ENCODE data around the gene GPR37L1.

The GPR37L1 gene

GRCh38 chr1:202151045-202151444 lies 28.3 kb downstream of the GPR37L1 start:
- Histone ChIP-seq H3K36me3 (ENCODE audit: control insufficient read depth, insufficient read depth, low read length) (no peaks in the 10 kb centered on the region), H3K27me3 (ENCODE audit: control insufficient read depth, insufficient read depth, low read length) (no peaks in the 10 kb centered on the region)

GRCh38 chr1:202152399-202152798 lies 29.7 kb downstream of the GPR37L1 start:
- Histone ChIP-seq H3K4me3 (ENCODE audit: low read depth, low read length) (no peak overlapping the region), H3K9me3 (ENCODE audit: control insufficient read depth, insufficient read depth, low read length) (no peaks in the 10 kb centered on the region), H3K9ac (ENCODE audit: low read depth, low read length) (no peak overlapping the region), H3K36me3 (ENCODE audit: control insufficient read depth, insufficient read depth, low read length) (no peaks in the 10 kb centered on the region), H3K4me1 (ENCODE audit: control insufficient read depth, insufficient read depth, low read length) (peaks cover 6% of the 10 kb centered on the region), H3K27me3 (ENCODE audit: control insufficient read depth, insufficient read depth, low read length) (no peaks in the 10 kb centered on the region)

More at GRCh38 chr1:202151045-202151444, 28.3 kb downstream of the GPR37L1 start:
- no peak overlapping the region for H3K9ac ChIP-seq (ENCODE audit: low read depth, low read length)
- H3K4me3 ChIP-seq (ENCODE audit: low read depth, low read length), result no peak overlapping the region
- no peaks in the 10 kb centered on the region for H3K9me3 ChIP-seq (ENCODE audit: control insufficient read depth, insufficient read depth, low read length)
- peaks cover 6% of the 10 kb centered on the region for H3K4me1 ChIP-seq (ENCODE audit: control insufficient read depth, insufficient read depth, low read length)

- H3K4me3 ChIP-seq (ENCODE audit: low read depth, low read length), result no peak overlapping the region
- H3K9me3 ChIP-seq (ENCODE audit: control insufficient read depth, insufficient read depth, low read length), result no peaks in the 10 kb centered on the region
- H3K36me3 ChIP-seq (ENCODE audit: control insufficient read depth, insufficient read depth, low read length), result no peaks in the 10 kb centered on the region
- peaks cover 6% of the 10 kb centered on the region for H3K4me1 ChIP-seq (ENCODE audit: control insufficient read depth, insufficient read depth, low read length)
- no peaks in the 10 kb centered on the region for H3K27me3 ChIP-seq (ENCODE audit: control insufficient read depth, insufficient read depth, low read length)
- no peak overlapping the region for H3K9ac ChIP-seq (ENCODE audit: low read depth, low read length)
Measured at GRCh38 chr1:202153284-202153683, 30.6 kb downstream of the GPR37L1 start.

GRCh38 chr1:202154148-202154765 lies 31.5 kb downstream of the GPR37L1 start:
- peaks cover 10% of the 10 kb centered on the region for H3K4me1 ChIP-seq (ENCODE audit: control insufficient read depth, insufficient read depth, low read length)
- no peak overlapping the region for H3K9ac ChIP-seq (ENCODE audit: low read depth, low read length)
- no peaks in the 10 kb centered on the region for H3K27me3 ChIP-seq (ENCODE audit: control insufficient read depth, insufficient read depth, low read length)
- H3K9me3 ChIP-seq (ENCODE audit: control insufficient read depth, insufficient read depth, low read length), result no peaks in the 10 kb centered on the region
- H3K4me3 ChIP-seq (ENCODE audit: low read depth, low read length), result no peak overlapping the region
- H3K36me3 ChIP-seq (ENCODE audit: control insufficient read depth, insufficient read depth, low read length), result no peaks in the 10 kb centered on the region

GRCh38 chr1:202154766-202155477 lies 32.2 kb downstream of the GPR37L1 start:
- Histone ChIP-seq H3K9me3 (ENCODE audit: control insufficient read depth, insufficient read depth, low read length) (no peaks in the 10 kb centered on the region), H3K36me3 (ENCODE audit: control insufficient read depth, insufficient read depth, low read length) (no peaks in the 10 kb centered on the region), H3K4me3 (ENCODE audit: low read depth, low read length) (no peak overlapping the region), H3K9ac (ENCODE audit: low read depth, low read length) (no peak overlapping the region), H3K4me1 (ENCODE audit: control insufficient read depth, insufficient read depth, low read length) (peaks cover 14% of the 10 kb centered on the region), H3K27me3 (ENCODE audit: control insufficient read depth, insufficient read depth, low read length) (no peaks in the 10 kb centered on the region)

DNA sequence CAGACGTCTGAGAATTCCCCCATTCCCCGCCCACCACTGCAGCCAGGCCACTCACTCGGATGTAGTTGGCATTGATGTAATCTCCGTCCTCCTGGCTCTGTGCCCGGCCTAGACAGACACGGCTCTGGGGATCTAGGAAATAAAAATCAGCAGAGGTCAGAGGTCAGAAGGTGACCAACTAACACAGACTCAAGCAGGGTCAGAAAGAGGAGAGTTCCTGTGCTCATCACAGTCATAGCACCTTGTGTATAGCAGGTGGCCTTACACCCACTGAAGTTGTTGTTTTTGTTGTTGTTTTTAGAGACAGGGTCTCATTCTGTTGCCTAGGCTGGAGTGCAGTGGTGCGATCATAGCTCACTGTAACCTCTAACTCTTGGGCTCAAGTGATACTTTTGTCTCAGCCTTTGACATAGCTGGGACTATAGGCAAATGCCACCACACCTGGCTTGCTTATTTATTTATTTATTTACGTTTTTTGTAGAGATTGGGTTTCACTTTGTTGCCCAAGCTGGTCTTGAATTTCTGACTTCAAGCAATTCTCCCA lies 32.8 kb downstream of the GPR37L1 start:
- H3K27me3 ChIP-seq (ENCODE audit: control insufficient read depth, insufficient read depth, low read length), result no peaks in the 10 kb centered on the region
- peaks cover 14% of the 10 kb centered on the region for H3K4me1 ChIP-seq (ENCODE audit: control insufficient read depth, insufficient read depth, low read length)
- no peak overlapping the region for H3K9ac ChIP-seq (ENCODE audit: low read depth, low read length)
- no peak overlapping the region for H3K4me3 ChIP-seq (ENCODE audit: low read depth, low read length)
- H3K9me3 ChIP-seq (ENCODE audit: control insufficient read depth, insufficient read depth, low read length), result no peaks in the 10 kb centered on the region
- H3K36me3 ChIP-seq (ENCODE audit: control insufficient read depth, insufficient read depth, low read length), result no peaks in the 10 kb centered on the region

DNA sequence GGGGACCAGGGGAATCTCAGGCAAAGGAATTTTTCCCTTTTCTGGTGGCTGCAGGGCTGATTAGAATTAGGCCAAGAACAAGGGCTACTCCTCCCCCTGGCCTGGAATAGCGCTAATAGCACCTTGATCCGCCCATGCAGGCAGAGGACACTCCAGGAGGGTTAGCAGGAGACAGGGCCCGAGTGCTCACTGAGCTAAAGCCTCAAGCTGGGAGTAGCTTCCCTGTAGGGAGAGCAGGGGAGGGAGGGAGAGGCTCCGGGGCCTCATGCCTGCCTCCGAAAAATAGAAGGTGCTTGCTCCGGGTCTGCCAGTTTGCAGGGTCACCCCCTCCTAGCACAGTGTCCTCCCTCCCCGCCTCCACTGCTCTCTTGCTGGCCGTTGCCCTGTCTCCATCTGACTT lies 33.9 kb downstream of the GPR37L1 start:
- no peak overlapping the region for H3K4me3 ChIP-seq (ENCODE audit: low read depth, low read length)
- H3K9ac ChIP-seq (ENCODE audit: low read depth, low read length), result no peak overlapping the region
- no peaks in the 10 kb centered on the region for H3K36me3 ChIP-seq (ENCODE audit: control insufficient read depth, insufficient read depth, low read length)
- no peaks in the 10 kb centered on the region for H3K27me3 ChIP-seq (ENCODE audit: control insufficient read depth, insufficient read depth, low read length)
- H3K9me3 ChIP-seq (ENCODE audit: control insufficient read depth, insufficient read depth, low read length), result no peaks in the 10 kb centered on the region
- H3K4me1 ChIP-seq (ENCODE audit: control insufficient read depth, insufficient read depth, low read length), result peaks cover 14% of the 10 kb centered on the region

DNA sequence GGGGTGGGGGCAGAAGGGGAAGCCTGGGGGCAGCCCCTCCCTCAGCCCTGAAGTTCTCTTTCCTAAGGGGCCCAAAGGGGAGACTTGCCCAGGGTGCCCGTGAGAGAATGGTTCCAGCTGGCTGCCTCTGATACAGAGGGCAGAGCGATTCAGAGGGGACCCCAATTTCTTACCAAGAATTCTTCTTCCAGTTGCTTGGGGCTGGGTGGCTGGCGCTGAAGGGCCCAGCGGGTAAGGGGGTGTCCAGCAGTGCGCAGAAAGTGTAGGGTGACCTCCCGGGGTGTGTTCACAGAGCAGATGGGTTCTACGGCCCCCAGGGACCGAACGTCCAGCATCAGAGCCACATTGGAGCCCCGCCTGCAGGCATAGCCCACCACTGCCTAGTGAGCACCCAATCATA lies 35.2 kb downstream of the GPR37L1 start:
- H3K9ac ChIP-seq (ENCODE audit: low read depth, low read length), result no peak overlapping the region
- no peaks in the 10 kb centered on the region for H3K27me3 ChIP-seq (ENCODE audit: control insufficient read depth, insufficient read depth, low read length)
- no peak overlapping the region for H3K4me3 ChIP-seq (ENCODE audit: low read depth, low read length)
- no peaks in the 10 kb centered on the region for H3K36me3 ChIP-seq (ENCODE audit: control insufficient read depth, insufficient read depth, low read length)
- H3K4me1 ChIP-seq (ENCODE audit: control insufficient read depth, insufficient read depth, low read length), result peaks cover 18% of the 10 kb centered on the region
- no peaks in the 10 kb centered on the region for H3K9me3 ChIP-seq (ENCODE audit: control insufficient read depth, insufficient read depth, low read length)

GRCh38 chr1:202158810-202159533 lies 36.3 kb downstream of the GPR37L1 start:
- H3K9ac ChIP-seq (ENCODE audit: low read depth, low read length), result peak overlapping the region; percentile 16
- H3K27me3 ChIP-seq (ENCODE audit: control insufficient read depth, insufficient read depth, low read length), result no peaks in the 10 kb centered on the region
- H3K4me3 ChIP-seq (ENCODE audit: low read depth, low read length), result no peak overlapping the region
- no peaks in the 10 kb centered on the region for H3K9me3 ChIP-seq (ENCODE audit: control insufficient read depth, insufficient read depth, low read length)
- H3K36me3 ChIP-seq (ENCODE audit: control insufficient read depth, insufficient read depth, low read length), result no peaks in the 10 kb centered on the region
- H3K4me1 ChIP-seq (ENCODE audit: control insufficient read depth, insufficient read depth, low read length), result peaks cover 18% of the 10 kb centered on the region

GRCh38 chr1:202159534-202160371 lies 37.0 kb downstream of the GPR37L1 start:
- H3K4me3 ChIP-seq (ENCODE audit: low read depth, low read length), result no peak overlapping the region
- no peaks in the 10 kb centered on the region for H3K27me3 ChIP-seq (ENCODE audit: control insufficient read depth, insufficient read depth, low read length)
- H3K4me1 ChIP-seq (ENCODE audit: control insufficient read depth, insufficient read depth, low read length), result peaks cover 12% of the 10 kb centered on the region
- H3K36me3 ChIP-seq (ENCODE audit: control insufficient read depth, insufficient read depth, low read length), result no peaks in the 10 kb centered on the region
- no peaks in the 10 kb centered on the region for H3K9me3 ChIP-seq (ENCODE audit: control insufficient read depth, insufficient read depth, low read length)
- H3K9ac ChIP-seq (ENCODE audit: low read depth, low read length), result no peak overlapping the region

- Histone ChIP-seq H3K4me3 (ENCODE audit: low read depth, low read length) (no peak within 1 kb of the TSS), H3K9me3 (ENCODE audit: control insufficient read depth, insufficient read depth, low read length) (no peaks in the 10 kb centered on the region), H3K27me3 (ENCODE audit: control insufficient read depth, insufficient read depth, low read length) (no peaks in the 10 kb centered on the region), H3K36me3 (ENCODE audit: control insufficient read depth, insufficient read depth, low read length) (no peaks in the 10 kb centered on the region), H3K4me1 (ENCODE audit: control insufficient read depth, insufficient read depth, low read length) (peaks cover 12% of the 10 kb centered on the region), H3K9ac (ENCODE audit: low read depth, low read length) (no peak within 1 kb of the TSS)
Measured at GRCh38 chr1:202160377-202160940, 37.7 kb downstream of the GPR37L1 start, which contains the start of gene PTPN7. Gene PTPN7 (minus strand): TSS chr1:202160602. CDS start chr1:202159402, 1,200 bp downstream.
